Smooth muscle cell (in vitro differentiated cells): ENCODE results near the gene RIMBP2. TPM values are rescaled to one million over a fixed set of nuclear protein-coding genes. Genes with fewer than 3 reads are reported as not detected.

Experiments
- DNase-seq: peaks from one replicate; lab custom pipeline; 2025; ENCODE audit not compliant: unreplicated experiment; lab: John Stamatoyannopoulos, UW
- H2AFZ ChIP-seq: fragments of 200-600 bp; sonication (generic); 2 replicates; pipeline ENCODE4 v1.6.0; 2016; ENCODE audit warnings: antibody characterized with exemption, low read depth, mild to moderate bottlenecking
- H3F3A ChIP-seq: fragments of 200-600 bp; sonication (generic); 2 replicates; pipeline ENCODE4 v1.6.0; 2017; ENCODE audit warnings: antibody characterized with exemption, low read depth
- H3K27ac ChIP-seq: fragments of 200-600 bp; sonication (generic); 2 replicates; pipeline ENCODE4 v1.5.1; 2016; ENCODE audit warnings: low read depth, mild to moderate bottlenecking
- H3K27me3 ChIP-seq: fragments of 200-600 bp; sonication (generic); 2 replicates; pipeline ENCODE4 v1.6.1; 2016; ENCODE audit warnings: low read depth, mild to moderate bottlenecking
- H3K36me3 ChIP-seq: fragments of 200-600 bp; sonication (generic); 2 replicates; pipeline ENCODE4 v1.5.1; 2016; ENCODE audit warnings: low read depth
- H3K4me1 ChIP-seq: fragments of 200-600 bp; sonication (generic); 2 replicates; pipeline ENCODE4 v1.5.1; 2016; ENCODE audit warnings: low read depth
- H3K4me2 ChIP-seq: fragments of 200-600 bp; sonication (generic); 2 replicates; pipeline ENCODE4 v1.6.0; 2016; ENCODE audit warnings: mild to moderate bottlenecking
- H3K4me3 ChIP-seq: fragments of 200-600 bp; sonication (generic); 2 replicates; pipeline ENCODE4 v1.5.1; 2016; ENCODE audit warnings: mild to moderate bottlenecking
- H3K79me2 ChIP-seq: fragments of 200-600 bp; sonication (generic); 2 replicates; pipeline ENCODE4 v1.6.0; 2016; ENCODE audit warnings: low read depth, mild to moderate bottlenecking
- H3K9ac ChIP-seq: fragments of 200-600 bp; sonication (generic); 2 replicates; pipeline ENCODE4 v1.6.0; 2016; ENCODE audit warnings: low read depth
- H3K9me3 ChIP-seq: fragments of 200-600 bp; sonication (generic); replicated peaks from 2 replicates; pipeline ENCODE4 v1.5.1; 2016; ENCODE audit warnings: low read depth
- H4K20me1 ChIP-seq: fragments of 200-600 bp; sonication (generic); 2 replicates; pipeline ENCODE4 v1.6.0; 2016; ENCODE audit warnings: low read depth
- CTCF ChIP-seq: fragments of 200-600 bp; sonication (generic); IDR thresholded peaks from 2 replicates; pipeline ENCODE4 v1.5.1; 2017; ENCODE audit warnings: borderline replicate concordance, mild to moderate bottlenecking, antibody characterized with exemption; ENCODE audit not compliant: insufficient read depth, poor library complexity, severe bottlenecking
- WGBS: methylation state at CpG from one replicate; pipeline ENCODE4 v1.1.7; 2016; ENCODE audit warnings: low lambda C conversion rate; 5-methylcytosine and 5-hydroxymethylcytosine counted together
- polyA plus RNA-seq: library from polyadenylated mRNA; unstranded; fragments of >200 nt; fragmentation: Nextera tagmentation; extraction: Ambion mirVana; gene quantifications from 2 replicates; pipeline ENCODE4 v1.2.1, GENCODE V29; 2016
- total RNA-seq: library from RNA; depleted of rRNA; stranded (reverse); fragments of >200 nt; gene quantifications from 2 replicates; pipeline ENCODE4 v1.2.3, GENCODE V29; 2014

RIMBP2 gene
- total and polyA plus RNA-seq, 2 experiments from 2014 or later, result 2.3 TPM; not detected in 1

DNA sequence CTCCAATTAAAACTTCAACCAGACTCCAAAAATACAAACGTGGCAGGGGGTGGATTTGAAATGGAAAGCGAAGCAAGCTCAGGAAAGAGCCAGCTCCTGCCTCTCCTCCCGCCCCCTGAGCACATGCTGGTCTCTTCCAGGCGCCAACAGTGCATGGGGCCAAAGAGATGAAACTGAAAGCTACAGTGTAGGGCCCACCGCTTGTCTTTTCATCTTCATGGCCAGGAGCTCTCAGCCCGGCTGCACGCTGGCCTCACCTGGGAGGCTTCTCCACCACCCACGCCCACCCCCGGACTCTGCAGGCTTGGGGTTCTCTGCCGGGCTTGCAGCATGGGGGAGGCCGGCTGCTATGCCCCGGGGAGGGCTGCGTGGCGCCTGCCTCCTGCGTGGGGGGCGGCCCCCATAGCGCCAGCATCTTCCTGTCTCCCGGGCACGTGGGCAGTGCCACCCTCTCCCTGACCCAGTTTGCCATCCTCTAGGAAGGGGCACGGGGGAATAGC, 2.0 kb downstream of the RIMBP2 start:
- DNase-seq, result no peak
- Histone ChIP-seq H2AFZ (no peak overlapping the region), H3K4me2 (peak overlapping the region; percentile 94)

GRCh38 chr12:130713581-130713991, 2.5 kb downstream of the RIMBP2 start:
- Histone ChIP-seq H3K79me2 (no peaks in the 10 kb centered on the region), H3K27ac (no peak overlapping the region), H2AFZ (no peak overlapping the region), H3K4me3 (no peak overlapping the region), H3K27me3 (peaks cover 65% of the 10 kb centered on the region), H3F3A (no peaks in the 10 kb centered on the region), H3K4me1 (peaks cover 22% of the 10 kb centered on the region), H3K9me3 (no peaks in the 10 kb centered on the region), H3K9ac (no peak overlapping the region), H4K20me1 (no peaks in the 10 kb centered on the region), H3K36me3 (no peaks in the 10 kb centered on the region), H3K4me2 (no peak overlapping the region)
- no peak for TF ChIP-seq CTCF
- WGBS, result 59% methylated on average over 17 of the region's 18 CpGs
- DNase-seq, result no peak

More for the DNA sequence above, 2.0 kb downstream of the RIMBP2 start:
- no peaks in the 10 kb centered on the region for H3K9me3 ChIP-seq
- H3K27ac ChIP-seq, result no peak overlapping the region
- no peaks in the 10 kb centered on the region for H4K20me1 ChIP-seq
- no peak overlapping the region for H3K9ac ChIP-seq
- WGBS, result 24% methylated on average over 20 of the region's 20 CpGs
- no peak for TF ChIP-seq CTCF
- H3K36me3 ChIP-seq, result no peaks in the 10 kb centered on the region
- H3K4me3 ChIP-seq, result peak overlapping the region; percentile 65
- peaks cover 22% of the 10 kb centered on the region for H3K4me1 ChIP-seq
- H3F3A ChIP-seq, result no peaks in the 10 kb centered on the region
- H3K79me2 ChIP-seq, result no peaks in the 10 kb centered on the region
- H3K27me3 ChIP-seq, result peaks cover 65% of the 10 kb centered on the region

DNA sequence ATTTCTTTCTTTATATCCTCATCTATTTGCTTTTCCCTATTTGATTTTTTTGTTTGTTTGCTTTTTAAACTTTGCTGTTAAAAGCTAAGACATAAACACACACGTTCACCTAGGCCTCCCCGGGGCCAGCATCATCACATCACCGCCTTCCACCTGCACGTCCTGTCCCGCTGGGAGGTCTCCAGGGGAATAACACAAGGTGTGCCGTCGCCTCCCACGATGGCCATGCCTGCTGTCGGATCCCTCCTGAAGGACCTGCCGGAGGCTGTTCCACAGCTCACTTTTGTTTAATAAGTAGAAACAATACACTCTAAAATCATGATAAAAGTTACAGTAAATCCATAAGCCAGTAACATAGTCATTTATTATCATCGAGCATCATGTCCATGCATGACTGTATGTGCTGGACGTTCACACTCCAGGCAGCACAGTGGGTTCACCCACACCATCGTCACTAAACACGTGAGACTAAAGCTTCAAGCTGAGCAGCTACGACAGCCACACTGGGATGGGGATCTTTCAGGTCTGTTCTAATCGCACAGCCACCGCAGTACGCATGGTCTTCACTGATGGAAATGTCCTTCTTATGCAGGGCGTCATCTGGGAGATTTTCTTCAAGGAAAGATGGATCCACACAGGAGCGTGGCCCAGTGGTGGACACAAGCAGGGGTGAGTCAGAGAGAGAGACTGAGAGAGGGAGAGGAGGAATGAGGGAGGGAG, 3.6 kb downstream of the RIMBP2 start:
- Histone ChIP-seq H3K9me3 (no peaks in the 10 kb centered on the region), H4K20me1 (no peaks in the 10 kb centered on the region), H3K4me3 (no peak overlapping the region), H3F3A (no peaks in the 10 kb centered on the region), H3K27me3 (peaks cover 61% of the 10 kb centered on the region), H3K9ac (no peak overlapping the region), H3K36me3 (no peaks in the 10 kb centered on the region), H3K79me2 (no peaks in the 10 kb centered on the region), H2AFZ (no peak overlapping the region), H3K4me1 (peaks cover 22% of the 10 kb centered on the region), H3K4me2 (no peak overlapping the region), H3K27ac (no peak overlapping the region)
- no peak for DNase-seq
- WGBS, result 83% methylated on average over 20 of the region's 20 CpGs
- no peak for TF ChIP-seq CTCF

DNA sequence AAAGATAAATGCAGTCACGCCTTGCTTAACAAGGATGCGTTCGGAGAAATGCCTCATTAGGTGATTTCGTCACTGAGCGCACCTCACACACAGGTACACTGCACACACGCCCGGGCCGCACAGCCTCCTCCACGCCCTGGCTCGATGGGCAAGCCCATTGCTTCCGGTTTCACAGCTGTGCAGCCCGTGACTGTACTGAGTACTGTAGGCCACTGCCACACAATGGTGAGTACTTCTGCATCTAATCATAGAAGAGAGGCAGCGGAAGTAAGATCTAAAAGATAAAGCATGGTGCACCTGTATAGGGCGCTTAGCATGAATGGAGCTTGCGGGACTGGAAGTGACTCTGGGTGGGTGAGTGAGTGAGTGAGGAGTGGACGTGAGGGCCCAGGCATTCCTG, 4.3 kb downstream of the RIMBP2 start:
- H3K79me2 ChIP-seq, result no peaks in the 10 kb centered on the region
- no peaks in the 10 kb centered on the region for H4K20me1 ChIP-seq
- WGBS, result 94% methylated on average over 16 of the region's 16 CpGs
- no peak overlapping the region for H3K9ac ChIP-seq
- H3F3A ChIP-seq, result no peaks in the 10 kb centered on the region
- no peak overlapping the region for H3K27ac ChIP-seq
- no peak overlapping the region for H3K4me2 ChIP-seq
- no peak overlapping the region for H3K4me3 ChIP-seq
- H3K36me3 ChIP-seq, result no peaks in the 10 kb centered on the region
- H2AFZ ChIP-seq, result no peak overlapping the region
- TF ChIP-seq CTCF, result no peak
- H3K9me3 ChIP-seq, result no peaks in the 10 kb centered on the region
- H3K27me3 ChIP-seq, result peaks cover 53% of the 10 kb centered on the region
- H3K4me1 ChIP-seq, result peaks cover 15% of the 10 kb centered on the region
- no peak for DNase-seq
